ENCODE measurements around the gene PLXNA2. TPM values are rescaled to one million over a fixed set of nuclear protein-coding genes. Genes with fewer than 3 reads are reported as not detected.

PLXNA2 gene
- total and polyA plus RNA-seq, 2 of the 4 experiments (the other 2 are of a cell fraction), result 0.72 to 1.1 TPM

- Histone ChIP-seq H2AK9ac (replicated peaks; ENCODE audit: low read depth, low read length, poor library complexity) (peak overlapping the region; percentile 90), H3K27ac (ENCODE audit: insufficient read depth, low read length) (no peak overlapping the region), H3K9me3 (ENCODE audit: control insufficient read depth, insufficient read depth, low read length) (no peaks in the 10 kb centered on the region), H3K36me3 (ENCODE audit: control insufficient read depth, insufficient read depth, low read length) (no peaks in the 10 kb centered on the region), H2BK20ac (ENCODE audit: low read depth, low read length) (peak overlapping the region; percentile 26; the same call in 1 of the 2 replicates), H4K8ac (ENCODE audit: low read depth in 2 of 2, low read length in 2 of 2) (peak overlapping the region in 1 of 2 experiments; percentile 65; a peak in 2 of 4 replicates), H2BK15ac (ENCODE audit: low read depth, low read length) (peak overlapping the region; percentile 87; the same call in 1 of the 3 replicates), H3K14ac (replicated peaks; ENCODE audit: low read depth, low read length) (peak overlapping the region; percentile 77), H2BK120ac (ENCODE audit: low read depth, low read length) (peak overlapping the region; percentile 96), H4K20me1 (ENCODE audit: insufficient read depth, low read length) (no peaks in the 10 kb centered on the region), H3K9ac (ENCODE audit: low read depth, low read length) (no peak overlapping the region), H3K18ac (ENCODE audit: low read depth, low read length) (no peak overlapping the region), H3K4ac (ENCODE audit: low read depth, low read length) (peak overlapping the region; percentile 94), H3K4me3 (ENCODE audit: insufficient read depth, low read depth, low read length) (no peak overlapping the region), H3K79me1 (ENCODE audit: low read depth in 1 of 2, low read length in 2 of 2) (peaks cover 0 to 57% of the 10 kb centered on the region in 2 experiments; a peak in 3 of 4 replicates), H3K9me1 (ENCODE audit: insufficient read depth, low read length) (peaks cover 42% of the 10 kb centered on the region), H4K5ac (ENCODE audit: low read depth, low read length) (no peak overlapping the region), H2AK5ac (ENCODE audit: low read depth, low read length) (peak overlapping the region; percentile 91), H3K4me2 (ENCODE audit: low read depth, low read length) (no peak overlapping the region), H4K91ac (ENCODE audit: insufficient read depth, low read depth, low read length) (peak overlapping the region; percentile 36; the same call in 1 of the 2 replicates), H3K23ac (ENCODE audit: low read depth, low read length) (peak overlapping the region; percentile 71; the same call in 1 of the 2 replicates), H2AFZ (replicated peaks; ENCODE audit: low read length, poor library complexity) (peak overlapping the region; percentile 75), H3K56ac (ENCODE audit: extremely low read depth, insufficient read depth, low read length) (0 out of 2 replicates have a peak overlapping the region, but pooled peaks have one; percentile 33), H3K4me1 (ENCODE audit: control insufficient read depth, insufficient read depth, low read length) (peaks cover 26% of the 10 kb centered on the region), H2BK5ac (ENCODE audit: low read depth, low read length, poor library complexity, severe bottlenecking) (peak overlapping the region; percentile 64), H3K27me3 (ENCODE audit: control insufficient read depth, insufficient read depth, low read length) (no peaks in the 10 kb centered on the region)
- ChIA-PET CTCF (interaction anchor here (1.1 to 1.3 kb wide), 2 partner anchors 17 to 199 kb away, joined by 3 read pairs; no protein-coding TSS in a partner anchor), POLR2A (ENCODE audit: unreplicated experiment) (interaction anchor here (0.6 kb wide), 1 partner anchor 177 kb away, joined by 4 read pairs; no protein-coding TSS in a partner anchor)
- no CpG with 5 or more reads among the region's 1 CpG for WGBS, 2 experiments (ENCODE audit: extremely low coverage in 2 of 2, insufficient read length in 1 of 2)
- intact Hi-C loops (cut with micrococcal nuclease) (no loop called here), in situ Hi-C loops (cut with MboI; ENCODE audit: low sequenced_read_pairs) (no loop called here), dilution Hi-C loops (cut with HindIII; ENCODE audit: low sequenced_read_pairs, unreplicated experiment) (no loop called here)
- no peak for DNase-seq
- ATAC-seq (ENCODE audit: low read depth), result no peak; the same call in 1 of the 2 replicates
- BruUV-seq (replicated peaks), result no TSS peak
- TF ChIP-seq FOS (IDR thresholded peaks at IDR 0.05; ENCODE audit: low read depth, low read length), result no peak
- TF ChIP-seq RAD21 (IDR thresholded peaks at IDR 0.05; ENCODE audit: low read length), result no peak
- TF ChIP-seq ELK1 (IDR thresholded peaks at IDR 0.05; ENCODE audit: borderline replicate concordance, low read depth, low read length), result no peak
- TF ChIP-seq CTCF (conservative IDR thresholded peaks at IDR 0.05; ENCODE audit: low read depth, low read length), result no peak
- no peak for TF ChIP-seq RCOR1 (IDR thresholded peaks at IDR 0.05; ENCODE audit: insufficient replicate concordance, low read length)
- TF ChIP-seq MXI1 (IDR thresholded peaks at IDR 0.05; ENCODE audit: borderline replicate concordance, low read depth, low read length), result no peak
- TF ChIP-seq RFX5 (IDR thresholded peaks at IDR 0.05; ENCODE audit: low read depth, low read length), result no peak
- no peak for TF ChIP-seq POLR2A (IDR thresholded peaks at IDR 0.05; ENCODE audit: low read depth, low read length)
- no peak for TF ChIP-seq BHLHE40 (IDR thresholded peaks at IDR 0.05; ENCODE audit: low read depth, low read length)
- TF ChIP-seq SMC3 (IDR thresholded peaks at IDR 0.05; ENCODE audit: low read depth, low read length), result no peak
- no peak for TF ChIP-seq MAZ (IDR thresholded peaks at IDR 0.05; ENCODE audit: borderline replicate concordance, low read depth, low read length)
- TF ChIP-seq USF2 (IDR thresholded peaks at IDR 0.05; ENCODE audit: low read depth, low read length), result no peak
- no peak for TF ChIP-seq CEBPB (IDR thresholded peaks at IDR 0.05; ENCODE audit: low read depth, low read length)
- no peak for TF ChIP-seq CHD1 (IDR thresholded peaks at IDR 0.05; ENCODE audit: low read depth, low read length)
- no peak for TF ChIP-seq MAFK (IDR thresholded peaks at IDR 0.05; ENCODE audit: low read depth, low read length)
- no peak for TF ChIP-seq NFE2L2 (IDR thresholded peaks at IDR 0.05; ENCODE audit: low read depth, low read length)
Observed at GRCh38 chr1:208221291-208221622, 22.9 kb downstream of the PLXNA2 start.
